ENCODE results near the gene ZNF605. TPM values are rescaled to one million over a fixed set of nuclear protein-coding genes. Genes with fewer than 3 reads are reported as not detected.
"Not testable (repeated sequence)": the region's sequence is repeated elsewhere in the genome, so short reads cannot be mapped to it uniquely, and the experiment has no call there.

Gene ZNF605
- total and polyA plus RNA-seq, 10 of the 15 experiments (the other 5 are each of a cell fraction or from before 2014, with no cell fraction given) = 0.95 to 4.8 (median 2.5) TPM

DNA sequence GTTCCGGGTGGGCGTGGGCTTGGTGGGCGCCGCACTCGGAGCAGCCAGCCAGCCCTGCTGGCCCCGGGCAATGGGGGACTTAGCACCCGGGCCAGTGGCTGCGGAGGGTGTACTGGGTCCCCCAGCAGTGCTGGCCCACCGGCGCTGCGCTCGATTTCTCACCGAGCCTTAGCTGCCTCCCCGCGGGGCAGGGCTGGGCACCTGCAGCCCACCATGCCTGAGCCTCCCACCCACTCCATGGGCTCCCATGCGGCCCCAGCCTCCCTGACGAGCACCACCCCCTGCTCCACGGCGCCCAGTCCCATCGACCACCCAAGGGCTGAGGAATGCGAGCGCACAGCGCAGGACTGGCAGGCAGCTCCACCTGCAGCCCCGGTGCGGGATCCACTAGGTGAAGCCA, 17.3 kb downstream of the ZNF605 start:
- H3K4me3 ChIP-seq; H3K9ac ChIP-seq (ENCODE audit: control insufficient read depth, insufficient read depth, low read length); H3K27ac ChIP-seq (ENCODE audit: control insufficient read depth, insufficient read depth); H4K20me1 ChIP-seq (ENCODE audit: control insufficient read depth, insufficient read depth); H3K36me3 ChIP-seq (ENCODE audit: control insufficient read depth in 2 of 2, insufficient read depth in 2 of 2, low read length in 1 of 2); ATAC-seq; H3K79me2 ChIP-seq (ENCODE audit: control insufficient read depth, insufficient read depth, low read length); H2AFZ ChIP-seq (ENCODE audit: control insufficient read depth, low read depth, low read length); RAD21 ChIA-PET (ENCODE audit: unreplicated experiment); FAIRE-seq; H3K4me2 ChIP-seq (ENCODE audit: control insufficient read depth, insufficient read depth); POLR2A ChIA-PET; CTCF ChIA-PET; SMC1A ChIA-PET (ENCODE audit: uncharacterized antibody, unreplicated experiment); intact Hi-C loops (cut with micrococcal nuclease; ENCODE audit: unreplicated experiment); in situ Hi-C loops (cut with MboI); H3K4me1 ChIP-seq (ENCODE audit: control insufficient read depth, insufficient read depth, low read length); BruUV-seq (replicated peaks); DNase-seq (ENCODE audit: low read depth, low spot score); H3K27me3 ChIP-seq (replicated peaks in 1 of 2; ENCODE audit: control insufficient read depth in 2 of 2, insufficient read depth in 2 of 2, low read length in 1 of 2): not testable (repeated sequence)
- no CpG with 5 or more reads among the region's 25 CpGs for WGBS (ENCODE audit: insufficient coverage, insufficient replicate concordance, low lambda C conversion rate, missing lambda C conversion rate)
- H3K9me3 ChIP-seq (replicated peaks; ENCODE audit: control insufficient read depth, insufficient read depth, low read length) = peaks cover 22% of the 10 kb centered on the region; the same call in 2 of the 3 replicates

DNA sequence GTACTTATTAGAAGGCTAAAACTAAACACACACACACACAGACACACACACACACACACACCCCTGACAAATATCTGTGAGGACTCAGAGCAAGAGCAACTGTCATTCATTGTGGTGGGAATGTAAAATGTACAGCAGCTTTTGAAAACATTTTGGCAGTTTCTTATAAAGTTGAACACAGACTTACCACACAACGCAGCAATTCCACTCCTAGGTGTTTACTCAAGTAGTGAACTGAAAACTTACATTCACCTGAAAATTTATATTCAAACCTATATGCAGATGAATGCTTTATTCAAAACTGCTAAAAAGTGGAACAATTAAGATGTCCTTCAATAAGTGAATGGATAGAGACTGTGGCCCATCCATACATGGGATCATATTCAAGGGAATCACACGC, 18.6 kb downstream of the ZNF605 start:
- no peaks in the 10 kb centered on the region for H3K27me3 ChIP-seq (replicated peaks in 1 of 2; ENCODE audit: control insufficient read depth in 2 of 2, insufficient read depth in 2 of 2, low read length in 1 of 2)
- FAIRE-seq = no peak
- H3K9ac ChIP-seq (ENCODE audit: control insufficient read depth, insufficient read depth, low read length) = no peak overlapping the region
- TF ChIP-seq, protein P1, sequence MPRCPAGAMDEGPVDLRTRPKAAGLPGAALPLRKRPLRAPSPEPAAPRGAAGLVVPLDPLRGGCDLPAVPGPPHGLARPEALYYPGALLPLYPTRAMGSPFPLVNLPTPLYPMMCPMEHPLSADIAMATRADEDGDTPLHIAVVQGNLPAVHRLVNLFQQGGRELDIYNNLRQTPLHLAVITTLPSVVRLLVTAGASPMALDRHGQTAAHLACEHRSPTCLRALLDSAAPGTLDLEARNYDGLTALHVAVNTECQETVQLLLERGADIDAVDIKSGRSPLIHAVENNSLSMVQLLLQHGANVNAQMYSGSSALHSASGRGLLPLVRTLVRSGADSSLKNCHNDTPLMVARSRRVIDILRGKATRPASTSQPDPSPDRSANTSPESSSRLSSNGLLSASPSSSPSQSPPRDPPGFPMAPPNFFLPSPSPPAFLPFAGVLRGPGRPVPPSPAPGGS (IDR thresholded peaks at IDR 0.05; ENCODE audit: borderline replicate concordance, insufficient read depth, low read depth, low read length, poor library complexity, severe bottlenecking) = no peak
- TF ChIP-seq, protein P2, sequence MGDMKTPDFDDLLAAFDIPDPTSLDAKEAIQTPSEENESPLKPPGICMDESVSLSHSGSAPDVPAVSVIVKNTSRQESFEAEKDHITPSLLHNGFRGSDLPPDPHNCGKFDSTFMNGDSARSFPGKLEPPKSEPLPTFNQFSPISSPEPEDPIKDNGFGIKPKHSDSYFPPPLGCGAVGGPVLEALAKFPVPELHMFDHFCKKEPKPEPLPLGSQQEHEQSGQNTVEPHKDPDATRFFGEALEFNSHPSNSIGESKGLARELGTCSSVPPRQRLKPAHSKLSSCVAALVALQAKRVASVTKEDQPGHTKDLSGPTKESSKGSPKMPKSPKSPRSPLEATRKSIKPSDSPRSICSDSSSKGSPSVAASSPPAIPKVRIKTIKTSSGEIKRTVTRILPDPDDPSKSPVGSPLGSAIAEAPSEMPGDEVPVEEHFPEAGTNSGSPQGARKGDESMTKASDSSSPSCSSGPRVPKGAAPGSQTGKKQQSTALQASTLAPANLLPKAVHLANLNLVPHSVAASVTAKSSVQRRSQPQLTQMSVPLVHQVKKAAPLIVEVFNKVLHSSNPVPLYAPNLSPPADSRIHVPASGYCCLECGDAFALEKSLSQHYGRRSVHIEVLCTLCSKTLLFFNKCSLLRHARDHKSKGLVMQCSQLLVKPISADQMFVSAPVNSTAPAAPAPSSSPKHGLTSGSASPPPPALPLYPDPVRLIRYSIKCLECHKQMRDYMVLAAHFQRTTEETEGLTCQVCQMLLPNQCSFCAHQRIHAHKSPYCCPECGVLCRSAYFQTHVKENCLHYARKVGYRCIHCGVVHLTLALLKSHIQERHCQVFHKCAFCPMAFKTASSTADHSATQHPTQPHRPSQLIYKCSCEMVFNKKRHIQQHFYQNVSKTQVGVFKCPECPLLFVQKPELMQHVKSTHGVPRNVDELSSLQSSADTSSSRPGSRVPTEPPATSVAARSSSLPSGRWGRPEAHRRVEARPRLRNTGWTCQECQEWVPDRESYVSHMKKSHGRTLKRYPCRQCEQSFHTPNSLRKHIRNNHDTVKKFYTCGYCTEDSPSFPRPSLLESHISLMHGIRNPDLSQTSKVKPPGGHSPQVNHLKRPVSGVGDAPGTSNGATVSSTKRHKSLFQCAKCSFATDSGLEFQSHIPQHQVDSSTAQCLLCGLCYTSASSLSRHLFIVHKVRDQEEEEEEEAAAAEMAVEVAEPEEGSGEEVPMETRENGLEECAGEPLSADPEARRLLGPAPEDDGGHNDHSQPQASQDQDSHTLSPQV (IDR thresholded peaks at IDR 0.05) = no peak
- no peak for TF ChIP-seq PAX8 (IDR thresholded peaks at IDR 0.05)
- TF ChIP-seq, protein P3, sequence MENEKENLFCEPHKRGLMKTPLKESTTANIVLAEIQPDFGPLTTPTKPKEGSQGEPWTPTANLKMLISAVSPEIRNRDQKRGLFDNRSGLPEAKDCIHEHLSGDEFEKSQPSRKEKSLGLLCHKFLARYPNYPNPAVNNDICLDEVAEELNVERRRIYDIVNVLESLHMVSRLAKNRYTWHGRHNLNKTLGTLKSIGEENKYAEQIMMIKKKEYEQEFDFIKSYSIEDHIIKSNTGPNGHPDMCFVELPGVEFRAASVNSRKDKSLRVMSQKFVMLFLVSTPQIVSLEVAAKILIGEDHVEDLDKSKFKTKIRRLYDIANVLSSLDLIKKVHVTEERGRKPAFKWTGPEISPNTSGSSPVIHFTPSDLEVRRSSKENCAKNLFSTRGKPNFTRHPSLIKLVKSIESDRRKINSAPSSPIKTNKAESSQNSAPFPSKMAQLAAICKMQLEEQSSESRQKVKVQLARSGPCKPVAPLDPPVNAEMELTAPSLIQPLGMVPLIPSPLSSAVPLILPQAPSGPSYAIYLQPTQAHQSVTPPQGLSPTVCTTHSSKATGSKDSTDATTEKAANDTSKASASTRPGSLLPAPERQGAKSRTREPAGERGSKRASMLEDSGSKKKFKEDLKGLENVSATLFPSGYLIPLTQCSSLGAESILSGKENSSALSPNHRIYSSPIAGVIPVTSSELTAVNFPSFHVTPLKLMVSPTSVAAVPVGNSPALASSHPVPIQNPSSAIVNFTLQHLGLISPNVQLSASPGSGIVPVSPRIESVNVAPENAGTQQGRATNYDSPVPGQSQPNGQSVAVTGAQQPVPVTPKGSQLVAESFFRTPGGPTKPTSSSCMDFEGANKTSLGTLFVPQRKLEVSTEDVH (IDR thresholded peaks at IDR 0.05; ENCODE audit: low read depth, partially characterized antibody) = no peak
- no peak for TF ChIP-seq NR2C2 (IDR thresholded peaks at IDR 0.05; ENCODE audit: borderline replicate concordance, control insufficient read depth, insufficient read length, low read depth)
- TF ChIP-seq PML (IDR thresholded peaks at IDR 0.05; ENCODE audit: low read length) = no peak
- no peak for TF ChIP-seq HDAC6 (IDR thresholded peaks at IDR 0.05; ENCODE audit: unreplicated experiment)
- TF ChIP-seq ZNF217 (IDR thresholded peaks at IDR 0.05) = no peak
- no peak for TF ChIP-seq ZNF274 (IDR thresholded peaks at IDR 0.05; ENCODE audit: insufficient read depth, insufficient read length)
- no peak for TF ChIP-seq SREBF1 (IDR thresholded peaks at IDR 0.05; ENCODE audit: low read length)

More for the DNA sequence above, 18.6 kb downstream of the ZNF605 start:
- WGBS (ENCODE audit: insufficient coverage, insufficient replicate concordance, low lambda C conversion rate, missing lambda C conversion rate) = 97% methylated on average over 2 of the region's 2 CpGs
- RAD21 ChIA-PET (ENCODE audit: unreplicated experiment) = no interaction called here
- no peak overlapping the region for H2AFZ ChIP-seq (ENCODE audit: control insufficient read depth, low read depth, low read length)
- ATAC-seq (no peak), DNase-seq (ENCODE audit: low read depth, low spot score) (no peak)
- peaks cover 2% of the 10 kb centered on the region in 2 experiments; a peak in 2 of 4 replicates for H3K36me3 ChIP-seq (ENCODE audit: control insufficient read depth in 2 of 2, insufficient read depth in 2 of 2, low read length in 1 of 2)
- CTCF ChIA-PET = no interaction called here
- peaks cover 25% of the 10 kb centered on the region; the same call in 2 of the 3 replicates for H3K9me3 ChIP-seq (replicated peaks; ENCODE audit: control insufficient read depth, insufficient read depth, low read length)
- SMC1A ChIA-PET (ENCODE audit: uncharacterized antibody, unreplicated experiment) = no interaction called here
- H3K4me2 ChIP-seq (ENCODE audit: control insufficient read depth, insufficient read depth) = no peak overlapping the region
- no peak overlapping the region for H3K27ac ChIP-seq (ENCODE audit: control insufficient read depth, insufficient read depth)
- in situ Hi-C loops (cut with MboI) = no loop called here
- no TSS peak for BruUV-seq (replicated peaks)
- intact Hi-C loops (cut with micrococcal nuclease; ENCODE audit: unreplicated experiment) = no loop called here
- no peak overlapping the region for H3K4me3 ChIP-seq
- no peaks in the 10 kb centered on the region for H3K4me1 ChIP-seq (ENCODE audit: control insufficient read depth, insufficient read depth, low read length)
- no peaks in the 10 kb centered on the region for H4K20me1 ChIP-seq (ENCODE audit: control insufficient read depth, insufficient read depth)
- no peaks in the 10 kb centered on the region for H3K79me2 ChIP-seq (ENCODE audit: control insufficient read depth, insufficient read depth, low read length)
- POLR2A ChIA-PET = no interaction called here

Data from GM12878 (cell line).